GM19099 (cell line): Measurements from ENCODE around the gene PEAK1.

Source experiments
- POLR2A ChIP-seq: IDR thresholded peaks from 3 replicates; pipeline ENCODE4 v1.6.1; 2011; ENCODE audit warnings: low read depth; ENCODE audit not compliant: insufficient read length; ENCODE audit errors: extremely low read depth

Gene PEAK1

GRCh38 chr15:77107531-77108355 is 312.2 kb downstream of the PEAK1 start:
- TF ChIP-seq POLR2A = no peak

- TF ChIP-seq POLR2A = no peak
These were observed 312.8 kb downstream of the PEAK1 start for GRCh38 chr15:77107068-77107467.

GRCh38 chr15:77104155-77104554 is 315.7 kb downstream of the PEAK1 start:
- no peak for TF ChIP-seq POLR2A

GRCh38 chr15:77099741-77100463 is 320.0 kb downstream of the PEAK1 start:
- TF ChIP-seq POLR2A = no peak

- TF ChIP-seq POLR2A = no peak
These were observed 321.3 kb downstream of the PEAK1 start for GRCh38 chr15:77098572-77098971.

GRCh38 chr15:77097921-77098320 is 322.0 kb downstream of the PEAK1 start:
- TF ChIP-seq POLR2A = no peak

GRCh38 chr15:77097248-77097721 is 322.6 kb downstream of the PEAK1 start:
- no peak for TF ChIP-seq POLR2A

- TF ChIP-seq POLR2A = no peak
These were observed 323.4 kb downstream of the PEAK1 start for GRCh38 chr15:77096541-77096940.

GRCh38 chr15:77096138-77096537 is 323.8 kb downstream of the PEAK1 start:
- TF ChIP-seq POLR2A = no peak

GRCh38 chr15:77094397-77095030 is 325.4 kb downstream of the PEAK1 start:
- no peak for TF ChIP-seq POLR2A

GRCh38 chr15:77093436-77093835 is 326.5 kb downstream of the PEAK1 start:
- TF ChIP-seq POLR2A = no peak

GRCh38 chr15:77091097-77091496 is 328.8 kb downstream of the PEAK1 start:
- no peak for TF ChIP-seq POLR2A

GRCh38 chr15:77087213-77087612 is 332.7 kb downstream of the PEAK1 start:
- no peak for TF ChIP-seq POLR2A

- no peak for TF ChIP-seq POLR2A
These were observed 334.6 kb downstream of the PEAK1 start for GRCh38 chr15:77085297-77085696.

GRCh38 chr15:77084436-77084835 is 335.5 kb downstream of the PEAK1 start:
- no peak for TF ChIP-seq POLR2A
